Sigmoid colon (tissue), 7 donors: ENCODE results near the gene BCL6B. TPM values are rescaled to one million over a fixed set of nuclear protein-coding genes. Genes with fewer than 3 reads are reported as not detected.
"Not testable (repeated sequence)": the region's sequence is repeated elsewhere in the genome, so short reads cannot be mapped to it uniquely, and the experiment has no call there.

Experiments used
- DNase-seq: peaks from one replicate; pipeline ENCODE4 v3.0.0-alpha.2; 2019
- H3K27ac ChIP-seq, 4 donors: fragments of 200-600 bp; sonication (generic); one replicate each; pipeline ENCODE4 v1.5.1; 2016 to 2019; ENCODE audit warnings: mild to moderate bottlenecking in 1 of 4
- H3K27me3 ChIP-seq, 3 donors: fragments of 200-600 bp; sonication (generic); one replicate each; pipeline ENCODE4 v1.5.1; 2019; ENCODE audit warnings: mild to moderate bottlenecking in 1 of 3
- H3K36me3 ChIP-seq, 4 donors: fragments of 200-600 bp; sonication (generic); one replicate each; pipeline ENCODE4 v1.5.1; 2016 to 2019
- H3K4me1 ChIP-seq, 4 donors: fragments of 200-600 bp; sonication (generic); one replicate each; pipeline ENCODE4 v1.5.1; 2017 to 2019
- H3K4me3 ChIP-seq, 4 donors: fragments of 200-600 bp; sonication (generic); one replicate each; pipeline ENCODE4 v1.5.1; 2017 to 2019; ENCODE audit warnings: mild to moderate bottlenecking in 2 of 4, moderate library complexity in 1 of 4
- H3K9me3 ChIP-seq, 4 donors: fragments of 200-600 bp in 3 of 4; sonication (generic) in 3 of 4; one replicate each; pipeline versions ENCODE4 v1.5.1 to v1.6.1; 2013 to 2019
- EP300 ChIP-seq, 4 donors: sonication (generic); formaldehyde crosslinking; IDR thresholded peaks; one replicate each; pipeline ENCODE4 v1.6.1; 2017; ENCODE audit warnings: antibody characterized with exemption in 4 of 4
- POLR2A ChIP-seq, 2 donors: fragments of 450-650 bp; IDR thresholded peaks; one replicate each; pipeline ENCODE4 v1.6.1; 2016; ENCODE audit warnings: antibody characterized with exemption in 2 of 2, mild to moderate bottlenecking in 2 of 2, moderate library complexity in 2 of 2
- POLR2AphosphoS5 ChIP-seq, 4 donors: sonication (generic); formaldehyde crosslinking; IDR thresholded peaks; one replicate each; pipeline ENCODE4 v1.6.1; 2017; ENCODE audit warnings: antibody characterized with exemption in 4 of 4
- WGBS, 2 donors: extraction: QIAGEN DNeasy Blood & Tissue Kit; methylation state at CpG; one replicate each; pipeline ENCODE4 v1.1.7; 2013; 5-methylcytosine and 5-hydroxymethylcytosine counted together
- intact Hi-C: fragments of 100-400 bp; cut with DNase I; formaldehyde crosslinking; loops from one replicate; pipeline ENCODE4 v1.15.1; 2023
- polyA plus RNA-seq, 3 donors: library from polyadenylated mRNA; stranded (reverse); fragments of 200-250 nt; gene quantifications; one replicate each; pipeline ENCODE4 v1.2.3, GENCODE V29; 2013
- total RNA-seq, 4 donors: library from RNA; depleted of rRNA; stranded (reverse); fragments of >200 nt; gene quantifications; one replicate each; pipeline ENCODE4 v1.1.0, GENCODE V29; 2016
- TF ChIP-seq, protein P1 (sequence below), 4 experiments: fragments of 450-650 bp in 3 of 4; fragments of 200-600 bp in 1 of 4; IDR thresholded peaks; one replicate each; pipeline ENCODE4 v1.5.1; 2016 to 2019; ENCODE audit warnings: antibody characterized with exemption in 4 of 4, mild to moderate bottlenecking in 3 of 4, moderate library complexity in 2 of 4
- donor health status: healthy with polysubstance abuse.
- donor health status: Bipolar disorder and iron deficiency.
- donor health status: healthy.

The BCL6B gene
- total and polyA plus RNA-seq, 7 donors = 0.46 to 3.6 (median 2.6) TPM

DNA sequence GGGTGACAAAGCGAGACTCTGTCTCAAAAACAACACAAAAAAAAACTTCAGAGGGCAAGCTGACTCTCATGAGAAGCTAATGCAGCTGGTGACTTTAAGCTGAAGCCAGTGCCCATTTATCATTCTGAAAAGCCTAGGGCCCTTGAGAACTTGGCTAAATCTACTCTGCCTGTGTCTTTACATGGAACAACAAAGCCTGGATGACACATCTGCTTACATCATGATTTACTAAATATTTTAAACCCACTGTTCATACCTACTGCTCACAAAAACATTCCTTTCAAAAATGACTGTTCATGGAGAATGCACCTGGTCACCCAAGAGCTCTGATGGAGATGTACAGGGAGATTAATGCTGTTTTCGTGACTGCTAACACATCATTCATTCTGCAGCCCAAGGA is 33.1 kb upstream of the BCL6B start:
- no peak overlapping the region for H3K4me3 ChIP-seq
- peaks cover 0 to 19% (median 0%) of the 10 kb centered on the region in 3 donors for H3K27me3 ChIP-seq
- no peaks in the 10 kb centered on the region for H3K4me1 ChIP-seq
- no peak overlapping the region for H3K27ac ChIP-seq
- no peaks in the 10 kb centered on the region for H3K36me3 ChIP-seq
- no peak for DNase-seq
- TF ChIP-seq EP300 (IDR thresholded peaks at IDR 0.05) (no peak), POLR2A (IDR thresholded peaks at IDR 0.05) (no peak), POLR2AphosphoS5 (IDR thresholded peaks at IDR 0.05) (no peak)
- TF ChIP-seq, protein P1, sequence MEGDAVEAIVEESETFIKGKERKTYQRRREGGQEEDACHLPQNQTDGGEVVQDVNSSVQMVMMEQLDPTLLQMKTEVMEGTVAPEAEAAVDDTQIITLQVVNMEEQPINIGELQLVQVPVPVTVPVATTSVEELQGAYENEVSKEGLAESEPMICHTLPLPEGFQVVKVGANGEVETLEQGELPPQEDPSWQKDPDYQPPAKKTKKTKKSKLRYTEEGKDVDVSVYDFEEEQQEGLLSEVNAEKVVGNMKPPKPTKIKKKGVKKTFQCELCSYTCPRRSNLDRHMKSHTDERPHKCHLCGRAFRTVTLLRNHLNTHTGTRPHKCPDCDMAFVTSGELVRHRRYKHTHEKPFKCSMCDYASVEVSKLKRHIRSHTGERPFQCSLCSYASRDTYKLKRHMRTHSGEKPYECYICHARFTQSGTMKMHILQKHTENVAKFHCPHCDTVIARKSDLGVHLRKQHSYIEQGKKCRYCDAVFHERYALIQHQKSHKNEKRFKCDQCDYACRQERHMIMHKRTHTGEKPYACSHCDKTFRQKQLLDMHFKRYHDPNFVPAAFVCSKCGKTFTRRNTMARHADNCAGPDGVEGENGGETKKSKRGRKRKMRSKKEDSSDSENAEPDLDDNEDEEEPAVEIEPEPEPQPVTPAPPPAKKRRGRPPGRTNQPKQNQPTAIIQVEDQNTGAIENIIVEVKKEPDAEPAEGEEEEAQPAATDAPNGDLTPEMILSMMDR (IDR thresholded peaks at IDR 0.05) = no peak
- intact Hi-C loops = no loop called here
- WGBS, 2 donors = 96 to 97% methylated on average over 2 of the region's 2 CpGs
- no peaks in the 10 kb centered on the region for H3K9me3 ChIP-seq

DNA sequence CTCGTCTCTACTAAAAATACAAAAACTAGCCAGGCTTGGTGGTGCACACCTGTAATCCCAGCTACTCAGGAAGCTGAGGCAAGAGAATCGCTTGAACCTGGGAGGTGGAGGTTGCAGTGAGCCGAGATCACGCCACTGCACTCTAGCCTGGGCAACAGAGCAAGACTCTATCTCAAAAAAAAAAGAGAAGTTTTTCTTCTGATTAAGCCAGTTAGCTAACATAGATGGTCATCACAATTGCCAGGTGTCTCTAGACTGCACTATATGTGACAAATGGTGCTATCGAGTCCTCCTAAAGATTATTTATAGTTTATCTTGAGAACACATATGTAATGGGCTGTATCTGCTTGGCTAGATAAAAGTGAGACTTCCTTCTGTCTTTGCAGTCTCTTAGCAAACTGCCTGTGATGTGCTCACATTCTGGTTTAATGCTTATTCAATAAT is 29.2 kb upstream of the BCL6B start:
- H3K4me3 ChIP-seq, H3K36me3 ChIP-seq, H3K9me3 ChIP-seq, DNase-seq, intact Hi-C loops, H3K27ac ChIP-seq: not testable (repeated sequence)
- WGBS, 2 donors = 76% methylated on average over 5 of the region's 5 CpGs
- Histone ChIP-seq H3K27me3 (peaks cover 0 to 36% (median 0%) of the 10 kb centered on the region in 3 donors), H3K4me1 (peaks cover 0 to 16% (median 14%) of the 10 kb centered on the region in 4 donors)

- Histone ChIP-seq H3K4me1 (peaks cover 0 to 16% (median 14%) of the 10 kb centered on the region in 4 donors), H3K27me3 (peaks cover 0 to 36% (median 0%) of the 10 kb centered on the region in 3 donors), H3K27ac (no peak overlapping the region), H3K36me3 (peaks cover 0 to 12% (median 0%) of the 10 kb centered on the region in 4 donors), H3K4me3 (no peak overlapping the region), H3K9me3 (no peaks in the 10 kb centered on the region)
- intact Hi-C loops = no loop called here
- TF ChIP-seq, protein P1 (IDR thresholded peaks at IDR 0.05) = no peak
- TF ChIP-seq EP300 (IDR thresholded peaks at IDR 0.05) = no peak
- TF ChIP-seq POLR2AphosphoS5 (IDR thresholded peaks at IDR 0.05) = no peak
- no peak for TF ChIP-seq POLR2A (IDR thresholded peaks at IDR 0.05)
- WGBS, 2 donors = 86 to 93% methylated on average over 10 of the region's 10 CpGs
- DNase-seq = no peak
Measured at GRCh38 chr17:6994118-6994598, 28.7 kb upstream of the BCL6B start.

GRCh38 chr17:6994666-6995256 is 28.1 kb upstream of the BCL6B start:
- H3K27ac ChIP-seq = no peak overlapping the region

DNA sequence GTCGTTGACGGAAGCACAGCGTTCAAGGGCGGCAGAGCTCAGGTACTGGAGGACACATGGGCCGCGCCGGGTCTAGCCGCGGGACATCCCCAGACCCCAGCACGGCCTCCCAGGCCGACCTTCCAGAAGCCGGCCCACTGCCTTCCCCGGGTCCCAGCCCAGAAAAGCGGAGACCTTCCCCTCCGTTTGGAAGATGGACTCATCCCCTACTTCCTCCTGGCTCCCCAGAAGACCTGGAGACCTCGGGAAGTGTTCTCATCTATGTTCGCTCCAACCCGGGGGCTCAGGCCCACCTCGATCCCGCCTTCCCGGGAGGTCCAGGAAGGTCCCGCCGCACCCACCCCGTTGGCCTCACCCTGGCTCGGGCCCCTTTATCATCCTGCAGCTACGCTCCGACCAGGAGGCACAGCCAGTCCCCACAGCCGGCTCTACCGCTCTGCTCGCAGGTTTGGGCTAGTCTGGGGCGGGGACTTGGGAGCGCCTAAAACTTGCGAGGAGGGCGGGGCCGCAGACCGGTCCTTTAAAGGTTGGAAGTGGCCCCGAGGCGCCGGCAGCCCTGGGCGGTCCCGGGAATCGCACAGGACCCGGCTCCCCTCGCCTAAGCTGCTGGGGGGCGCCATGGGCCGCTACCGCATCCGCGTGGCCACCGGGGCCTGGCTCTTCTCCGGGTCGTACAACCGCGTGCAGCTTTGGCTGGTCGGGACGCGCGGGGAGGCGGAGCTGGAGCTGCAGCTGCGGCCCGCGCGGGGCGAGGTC is 27.2 kb upstream of the BCL6B start, which contains the start of gene ALOX12:
Gene ALOX12, plus strand, starts transcription at position 550 of the 756 bp plus-strand sequence. Its CDS starts 69 bp downstream, at position 619.
- 25 to 33% methylated on average over 64 of the region's 64 CpGs for WGBS, 2 donors
- DNase-seq = no peak

More at GRCh38 chr17:6994666-6995256, 28.1 kb upstream of the BCL6B start:
- Histone ChIP-seq H3K4me3 (no peak overlapping the region), H3K36me3 (peaks cover 0 to 18% (median 0%) of the 10 kb centered on the region in 4 donors), H3K9me3 (no peaks in the 10 kb centered on the region), H3K4me1 (peaks cover 0 to 16% (median 14%) of the 10 kb centered on the region in 4 donors), H3K27me3 (peaks cover 0 to 36% (median 0%) of the 10 kb centered on the region in 3 donors)
- intact Hi-C loops = no loop called here
- no peak for TF ChIP-seq POLR2A (IDR thresholded peaks at IDR 0.05)
- 88 to 89% methylated on average over 9 of the region's 9 CpGs for WGBS, 2 donors
- no peak for DNase-seq

More for the DNA sequence above, 27.2 kb upstream of the BCL6B start, which contains the start of gene ALOX12:
- Histone ChIP-seq H3K36me3 (peaks cover 0 to 28% (median 2%) of the 10 kb centered on the region in 4 donors), H3K27me3 (peaks cover 0 to 33% (median 0%) of the 10 kb centered on the region in 3 donors), H3K9me3 (no peaks in the 10 kb centered on the region), H3K4me1 (peaks cover 0 to 16% (median 14%) of the 10 kb centered on the region in 4 donors), H3K4me3 (peak within 1 kb of the TSS in 3 of 4 donors; percentile 33 to 46 (median 43)), H3K27ac (no peak within 1 kb of the TSS)
- TF ChIP-seq, protein P1 (IDR thresholded peaks at IDR 0.05) = no peak
- TF ChIP-seq EP300 (IDR thresholded peaks at IDR 0.05) (no peak), POLR2AphosphoS5 (IDR thresholded peaks at IDR 0.05) (peak in 2 of 4 donors; percentile 11 to 19), POLR2A (IDR thresholded peaks at IDR 0.05) (no peak)
- intact Hi-C loops = no loop called here
